Inflammatory macrophage treated with lipopolysaccharide for 1 hour (primary cell): ENCODE data around the gene CBARP.

Experiments
- DNase-seq, 2 donors: peaks; one replicate each; pipeline ENCODE4 v3.0.0-alpha.2; 2020 to 2022

CBARP gene

GRCh38 chr19:1237754-1238368, at the start of gene CBARP:
TSS of gene CBARP (minus strand) at chr19:1238005. CDS start at chr19:1236100, 1,905 bp downstream.
- no peak for DNase-seq

GRCh38 chr19:1286487-1287353, 48.9 kb upstream of the CBARP start:
- no peak for DNase-seq

GRCh38 chr19:1285737-1286360, 48.0 kb upstream of the CBARP start, which contains the start of gene EFNA2:
TSS of gene EFNA2 (plus strand) at chr19:1285873. CDS start at chr19:1286169, 296 bp downstream.
- no peak for DNase-seq

GRCh38 chr19:1284979-1285736, 47.4 kb upstream of the CBARP start:
- no peak for DNase-seq

GRCh38 chr19:1284293-1284978, 46.6 kb upstream of the CBARP start:
- no peak for DNase-seq

- no peak for DNase-seq
These were observed 46.1 kb upstream of the CBARP start for GRCh38 chr19:1283917-1284292.

- DNase-seq, result no peak
These were observed 45.6 kb upstream of the CBARP start for GRCh38 chr19:1283207-1283916.

GRCh38 chr19:1282588-1283206, 44.9 kb upstream of the CBARP start:
- no peak for DNase-seq

- no peak for DNase-seq
These were observed 43.9 kb upstream of the CBARP start for GRCh38 chr19:1281569-1282287.

GRCh38 chr19:1280636-1281568, 43.1 kb upstream of the CBARP start:
- DNase-seq, result no peak

- peak; percentile 62 to 94 for DNase-seq
These were observed 42.1 kb upstream of the CBARP start for GRCh38 chr19:1279782-1280341.

GRCh38 chr19:1278713-1279660, 41.2 kb upstream of the CBARP start:
- DNase-seq, result no peak

- DNase-seq, result no peak
These were observed 40.3 kb upstream of the CBARP start for GRCh38 chr19:1278074-1278473.

GRCh38 chr19:1277061-1277460, 39.3 kb upstream of the CBARP start:
- no peak for DNase-seq

GRCh38 chr19:1276628-1277022, 38.8 kb upstream of the CBARP start:
- no peak for DNase-seq

- DNase-seq, result no peak
These were observed 38.3 kb upstream of the CBARP start for GRCh38 chr19:1275976-1276627.

GRCh38 chr19:1275260-1275975, 37.6 kb upstream of the CBARP start, which contains the start of gene FAM174C:
TSS of gene FAM174C (plus strand) at chr19:1275530. CDS start at chr19:1275550, 20 bp downstream.
- DNase-seq, result peak; percentile 94 to 95
